GM10248 (cell line): ENCODE measurements around the gene BHLHE23.
A peak's percentile ranks its signal among the peaks of the same experiment; 100 is the strongest.

Experiments
- CTCF ChIA-PET: fragments of 300-600 bp; sonication (Branson Sonifier 250); formaldehyde crosslinking; extraction: SDS; loops from one replicate; lab custom pipeline; 2021; ENCODE audit warnings: antibody characterized with exemption; lab: Yijun Ruan, JAX
- POLR2A ChIA-PET: fragments of 350-650 bp; sonication (Branson Sonifier 250); formaldehyde crosslinking; extraction: SDS; loops from one replicate; lab custom pipeline; 2020; ENCODE audit warnings: antibody characterized with exemption; lab: Yijun Ruan, JAX
- DNase-seq: peaks from one replicate; pipeline ENCODE4 v3.0.0; 2012; ENCODE audit errors: extremely low spot score
- CTCF ChIP-seq: IDR thresholded peaks from 2 replicates; pipeline ENCODE4 v1.5.1; 2012; ENCODE audit warnings: mild to moderate bottlenecking, low read depth; ENCODE audit errors: extremely low read depth, missing control alignments, control extremely low read depth

The BHLHE23 gene

DNA sequence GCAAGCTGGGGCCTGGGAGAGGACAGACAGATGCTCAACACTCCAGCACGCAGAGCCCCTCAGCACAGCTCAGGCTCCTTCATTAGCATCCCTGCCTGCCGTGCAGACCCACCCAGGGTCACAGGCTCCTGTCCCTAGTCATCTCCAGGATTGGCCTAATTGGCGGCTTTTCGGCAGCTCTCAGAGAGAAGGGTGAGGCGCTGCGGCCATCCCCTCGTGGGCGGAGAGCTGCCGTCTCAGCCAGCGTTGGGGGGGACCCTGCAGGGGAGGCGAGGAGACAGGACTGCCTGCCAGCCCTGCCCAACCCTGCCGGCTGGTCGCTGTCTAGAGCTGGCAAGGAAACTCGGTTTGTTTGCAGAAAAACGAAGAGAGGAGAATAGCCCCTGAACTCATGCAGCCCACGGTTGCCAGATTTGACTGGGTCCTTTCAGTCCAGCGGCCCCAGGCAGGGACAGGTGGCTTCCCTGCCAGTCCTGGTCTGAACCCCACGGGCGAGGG, 26.8 kb downstream of the BHLHE23 start:
- ChIA-PET POLR2A (no interaction called here), CTCF (interaction anchor here (1.0 to 4.4 kb wide), 10 partner anchors 8 to 103 kb away, joined by 3 to 18 read pairs (median 6); partner anchors contain the start of gene SLC17A9)
- no peak for DNase-seq
- no peak for TF ChIP-seq CTCF

- no peak for TF ChIP-seq CTCF
- no peak for DNase-seq
- POLR2A ChIA-PET = interaction anchor here (1.9 kb wide), 1 partner anchor 30 kb away, joined by 8 read pairs; no protein-coding TSS in a partner anchor
- CTCF ChIA-PET = interaction anchor here (0.8 to 4.4 kb wide), 10 partner anchors 9 to 204 kb away, joined by 3 to 18 read pairs (median 5); partner anchors contain the start of gene SLC17A9
Measured at GRCh38 chr20:62979310-62979709, 27.5 kb downstream of the BHLHE23 start.

DNA sequence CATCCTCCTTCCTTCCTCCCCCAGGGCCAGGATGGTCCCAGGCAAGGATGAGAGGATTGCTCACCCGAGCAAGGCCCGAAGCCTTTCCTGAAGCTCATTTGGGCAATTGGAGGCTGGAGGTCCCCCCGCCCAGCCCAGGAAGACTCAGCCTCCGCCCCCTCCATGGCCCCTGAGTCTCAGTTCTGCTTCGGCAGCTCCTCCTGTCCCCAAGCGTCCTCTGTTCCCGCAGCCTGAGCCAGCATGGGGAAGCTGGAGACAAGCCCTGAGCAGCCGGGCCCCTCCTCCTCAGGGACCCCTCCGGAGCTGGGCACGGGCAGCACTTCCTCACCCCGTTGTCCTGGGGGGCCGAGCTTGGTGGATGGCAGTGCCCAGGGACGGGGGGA, 28.2 kb downstream of the BHLHE23 start:
- POLR2A ChIA-PET = interaction anchor here (1.1 to 1.9 kb wide), 3 partner anchors 28 to 32 kb away, joined by 3 to 8 read pairs (median 8); partner anchors contain the start of gene BHLHE23

DNA sequence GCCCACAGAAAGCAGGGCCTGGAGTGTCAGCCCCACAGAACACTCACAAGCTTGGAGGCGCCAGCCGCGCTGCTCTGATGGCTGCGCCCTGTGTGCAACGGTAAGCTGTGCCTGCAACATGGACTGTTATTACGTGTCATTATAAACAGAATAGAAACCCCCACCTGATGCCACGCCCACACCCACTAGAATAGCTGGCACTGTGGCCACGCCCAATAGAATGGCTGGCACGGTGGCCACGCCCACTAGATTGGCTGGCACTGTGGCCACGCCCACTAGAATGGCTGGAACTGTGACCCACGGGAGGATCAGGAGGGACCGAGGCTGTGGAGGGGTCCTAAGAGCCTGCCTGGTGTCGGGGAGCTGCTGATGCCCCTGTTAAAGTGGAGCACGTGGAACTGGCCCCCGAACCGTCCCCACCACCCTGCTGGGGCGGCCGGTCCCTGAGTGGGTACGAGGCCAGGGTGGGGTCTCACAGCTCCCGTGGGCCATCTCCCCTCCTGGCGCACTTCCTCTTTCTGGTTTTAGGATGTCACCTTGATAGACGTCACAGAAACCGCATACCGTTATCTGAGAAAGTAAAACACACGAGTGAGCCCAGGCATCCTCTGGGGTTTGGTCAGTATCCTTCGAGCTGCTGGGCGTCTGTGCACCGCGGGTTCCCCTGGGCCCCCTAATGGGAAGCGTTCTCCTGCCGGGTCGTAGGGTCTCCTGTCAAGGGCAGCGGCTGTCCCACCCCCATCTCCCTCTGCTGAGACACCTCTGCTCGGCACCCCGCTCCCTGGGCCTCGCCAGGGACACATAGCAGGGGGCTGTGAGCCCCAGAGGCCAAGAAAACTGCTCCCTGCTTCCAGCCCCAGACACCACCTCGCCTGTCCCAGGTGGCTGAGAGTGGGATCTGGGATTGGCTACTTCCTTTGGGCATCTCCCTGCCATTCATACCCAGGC, 28.9 kb downstream of the BHLHE23 start:
- no peak for TF ChIP-seq CTCF
- peak; percentile 86 for DNase-seq
- POLR2A ChIA-PET = interaction anchor here (0.5 to 1.9 kb wide), 5 partner anchors 24 to 875 kb away, joined by 3 to 8 read pairs (median 5); partner anchors contain the start of gene BHLHE23
- CTCF ChIA-PET = interaction anchor here (1.0 to 4.4 kb wide), 10 partner anchors 13 to 246 kb away, joined by 3 to 18 read pairs (median 5); partner anchors contain the start of genes SLC17A9 and YTHDF1

More for the DNA sequence above, 28.2 kb downstream of the BHLHE23 start:
- no peak for TF ChIP-seq CTCF
- peak; percentile 59 for DNase-seq
- CTCF ChIA-PET = interaction anchor here (1.1 to 4.4 kb wide), 9 partner anchors 8 to 245 kb away, joined by 3 to 18 read pairs (median 6); partner anchors contain the start of genes SLC17A9 and YTHDF1

DNA sequence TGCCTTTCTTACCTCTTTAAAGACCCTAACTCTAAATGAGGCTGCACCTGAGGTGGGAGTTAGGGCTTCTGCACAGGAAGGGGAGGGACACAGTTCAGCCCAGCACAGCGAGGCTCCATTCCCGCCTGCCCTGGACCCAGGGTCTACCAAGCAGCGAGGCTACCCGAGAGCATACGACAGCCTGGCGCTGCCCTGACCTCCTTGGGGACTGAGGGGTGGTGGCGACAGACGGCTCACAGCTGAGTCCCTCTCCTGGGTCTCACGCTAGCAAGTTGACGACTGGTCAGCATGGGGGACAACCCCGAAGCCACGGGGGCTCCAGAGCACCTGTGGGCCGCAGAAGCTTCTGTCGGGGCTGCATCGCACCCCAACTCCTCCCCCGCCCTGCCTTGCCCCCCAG, 29.9 kb downstream of the BHLHE23 start:
- TF ChIP-seq CTCF = no peak
- ChIA-PET POLR2A (no interaction called here), CTCF (interaction anchor here (1.0 to 4.4 kb wide), 4 partner anchors 12 to 238 kb away, joined by 3 to 18 read pairs (median 6); partner anchors contain the start of genes SLC17A9 and YTHDF1)
- DNase-seq = no peak
